NOMO-1 (cell line): ENCODE data around the gene ALKAL2.
"Not testable (repeated sequence)": the region's sequence is repeated elsewhere in the genome, so short reads cannot be mapped to it uniquely, and the experiment has no call there.

Experiments
- DNase-seq, 2 experiments: peaks; one replicate each; lab custom pipeline; 2025; ENCODE audit not compliant: unreplicated experiment in 2 of 2; lab: John Stamatoyannopoulos, UW

Gene ALKAL2

GRCh38 chr2:287911-288757 lies at the start of gene ALKAL2:
TSS of gene ALKAL2 (minus strand) at chr2:288091. CDS start at chr2:287835, 256 bp downstream.
- no peak for DNase-seq

- DNase-seq, result not testable (repeated sequence)
These were observed 49.1 kb upstream of the ALKAL2 start for GRCh38 chr2:336949-337348.

GRCh38 chr2:336360-336759 lies 48.5 kb upstream of the ALKAL2 start:
- DNase-seq, result no peak

GRCh38 chr2:332592-332991 lies 44.7 kb upstream of the ALKAL2 start:
- DNase-seq, result no peak

- no peak for DNase-seq
These were observed 40.9 kb upstream of the ALKAL2 start for GRCh38 chr2:328761-329160.

- DNase-seq, result no peak
These were observed 35.1 kb upstream of the ALKAL2 start for GRCh38 chr2:323035-323434.

GRCh38 chr2:322326-322725 lies 34.4 kb upstream of the ALKAL2 start:
- no peak for DNase-seq

- no peak for DNase-seq
These were observed 32.7 kb upstream of the ALKAL2 start for GRCh38 chr2:320561-320960.

GRCh38 chr2:319059-319600 lies 31.2 kb upstream of the ALKAL2 start:
- no peak for DNase-seq

- DNase-seq, result no peak
These were observed 29.9 kb upstream of the ALKAL2 start for GRCh38 chr2:317501-318424.

- DNase-seq, result no peak
These were observed 28.5 kb upstream of the ALKAL2 start for GRCh38 chr2:316381-316780.

- DNase-seq, result not testable (repeated sequence)
These were observed 28.0 kb upstream of the ALKAL2 start for GRCh38 chr2:315925-316324.

GRCh38 chr2:314561-315336 lies 26.9 kb upstream of the ALKAL2 start:
- no peak for DNase-seq

GRCh38 chr2:313991-314390 lies 26.1 kb upstream of the ALKAL2 start:
- no peak for DNase-seq

GRCh38 chr2:310994-311393 lies 23.1 kb upstream of the ALKAL2 start:
- no peak for DNase-seq

GRCh38 chr2:309954-310510 lies 22.1 kb upstream of the ALKAL2 start:
- DNase-seq, result no peak

GRCh38 chr2:309148-309953 lies 21.5 kb upstream of the ALKAL2 start:
- DNase-seq, result no peak

GRCh38 chr2:305366-305765 lies 17.5 kb upstream of the ALKAL2 start:
- DNase-seq, result no peak

- DNase-seq, result no peak
These were observed 8.5 kb upstream of the ALKAL2 start for GRCh38 chr2:296354-296753.
